H1 (cell line): ENCODE measurements around the gene GRK7. TPM values are rescaled to one million over a fixed set of nuclear protein-coding genes. Genes with fewer than 3 reads are reported as not detected.

Experiments used
- CTCF ChIA-PET: fragments of 300-600 bp; sonication (Branson Sonifier 250); formaldehyde crosslinking; loops from one replicate; lab custom pipeline; 2021; ENCODE audit not compliant: partially characterized antibody; lab: Charles Lee
- POLR2A ChIA-PET: fragments of 300-600 bp; sonication (Branson Sonifier 250); formaldehyde crosslinking; loops from one replicate; lab custom pipeline; 2021; ENCODE audit warnings: inconsistent platforms; ENCODE audit not compliant: partially characterized antibody; lab: Charles Lee
- DNase-seq, 2 experiments: peaks; one replicate each; pipeline versions ENCODE4 v3.0.0 to v3.0.0-alpha.2; 2010 to 2022; ENCODE audit warnings: low spot score in 2 of 2, low read depth in 1 of 2, mixed read lengths in 1 of 2
- FAIRE-seq: peaks from 2 replicates; lab custom pipeline; 2011; peaks lifted over from hg19 to GRCh38; lab: Jason Lieb, UNC
- H2AFZ ChIP-seq: 2 replicates; pipeline ENCODE4 v1.8.1; 2012; ENCODE audit warnings: low read length, inconsistent platforms
- H2AK5ac ChIP-seq: 2 replicates; pipeline ENCODE4 v1.6.1; 2013; ENCODE audit warnings: low read depth, low read length
- H2BK120ac ChIP-seq: replicated peaks from 2 replicates; pipeline ENCODE3; 2013; ENCODE audit warnings: low read depth, low read length, inconsistent platforms
- H2BK12ac ChIP-seq: 2 replicates; pipeline ENCODE4 v1.6.1; 2013; ENCODE audit warnings: low read depth, low read length
- H2BK15ac ChIP-seq: 2 replicates; pipeline ENCODE4 v1.6.1; 2013; ENCODE audit warnings: low read length
- H2BK20ac ChIP-seq: 2 replicates; pipeline ENCODE4 v1.6.1; 2013; ENCODE audit warnings: low read length
- H2BK5ac ChIP-seq: 2 replicates; pipeline ENCODE4 v1.6.1; 2013; ENCODE audit warnings: low read depth, low read length
- H3K14ac ChIP-seq: 2 replicates; pipeline ENCODE4 v1.6.1; 2013; ENCODE audit warnings: inconsistent platforms; ENCODE audit not compliant: insufficient read length
- H3K18ac ChIP-seq: 2 replicates; pipeline ENCODE4 v1.6.1; 2013; ENCODE audit warnings: low read length; ENCODE audit errors: extremely low read depth
- H3K23ac ChIP-seq: 2 replicates; pipeline ENCODE4 v1.6.1; 2013; ENCODE audit warnings: inconsistent platforms; ENCODE audit not compliant: insufficient read length
- H3K23me2 ChIP-seq: 2 replicates; pipeline ENCODE4 v1.6.1; 2013; ENCODE audit warnings: low read depth, low read length
- H3K27ac ChIP-seq: 2 replicates; pipeline ENCODE4 v1.6.1; 2011; ENCODE audit warnings: low read depth, low read length, inconsistent platforms
- H3K27me3 ChIP-seq, 4 experiments: replicated peaks in 1 of 4; 1 replicate in 1 of 4; 2 replicates in 3 of 4; pipeline versions ENCODE4 v1.6.1 to v1.8.1; 2011 to 2013; ENCODE audit warnings: low read length in 3 of 4, mild to moderate bottlenecking in 3 of 4, inconsistent platforms in 2 of 4, mixed read lengths in 2 of 4, moderate library complexity in 1 of 4; ENCODE audit not compliant: control insufficient read depth in 3 of 4, insufficient read depth in 3 of 4; ENCODE audit errors: extremely low read depth in 1 of 4
- H3K36me3 ChIP-seq, 4 experiments: 2 replicates each; pipeline versions ENCODE4 v1.6.1 to v1.8.1; 2011 to 2013; ENCODE audit warnings: mild to moderate bottlenecking in 4 of 4, low read length in 3 of 4, moderate library complexity in 2 of 4, control low read depth in 1 of 4, inconsistent platforms in 1 of 4; ENCODE audit not compliant: insufficient read depth in 4 of 4, control insufficient read depth in 2 of 4
- H3K4ac ChIP-seq: replicated peaks from 2 replicates; pipeline ENCODE3; 2013; ENCODE audit warnings: low read length, low read depth, mixed read lengths, inconsistent platforms; ENCODE audit not compliant: insufficient read length
- H3K4me1 ChIP-seq, 4 experiments: replicated peaks in 1 of 4; 1 replicate in 1 of 4; 2 replicates in 3 of 4; pipeline versions ENCODE4 v1.6.1 to v1.8.1; 2011 to 2013; ENCODE audit warnings: low read length in 3 of 4, inconsistent platforms in 2 of 4, mixed read lengths in 1 of 4; ENCODE audit not compliant: insufficient read depth in 4 of 4, control insufficient read depth in 3 of 4
- H3K4me2 ChIP-seq, 2 experiments: 2 replicates each; pipeline versions ENCODE4 v1.6.1 to v1.8.1; 2011 to 2013; ENCODE audit warnings: low read depth in 2 of 2, low read length in 2 of 2, control low read depth in 1 of 2, inconsistent platforms in 1 of 2, mild to moderate bottlenecking in 1 of 2; ENCODE audit not compliant: insufficient read depth in 1 of 2
- H3K4me3 ChIP-seq, 4 experiments: fragments of 200-600, 300-600 bp in 1 of 4; sonication (generic), shearing (Covaris generic), sonication (Bioruptor Twin) in 1 of 4; 2 replicates each; pipeline versions ENCODE4 v1.5.1 to v1.8.1; 2011 to 2016; ENCODE audit warnings: low read length in 4 of 4, low read depth in 3 of 4, control low read depth in 2 of 4, inconsistent platforms in 2 of 4, mild to moderate bottlenecking in 2 of 4, mixed read lengths in 1 of 4, moderate library complexity in 1 of 4; ENCODE audit not compliant: insufficient read depth in 2 of 4; ENCODE audit errors: extremely low read depth in 1 of 4
- H3K56ac ChIP-seq: replicated peaks from 2 replicates; pipeline ENCODE3; 2013; ENCODE audit warnings: low read depth, mild to moderate bottlenecking, mixed read lengths, low read length, inconsistent platforms; ENCODE audit not compliant: insufficient read length
- H3K79me1 ChIP-seq: 2 replicates; pipeline ENCODE4 v1.6.1; 2013; ENCODE audit warnings: low read depth, low read length, control low read depth
- H3K79me2 ChIP-seq, 2 experiments: 2 replicates each; pipeline versions ENCODE4 v1.6.1 to v1.8.1; 2012 to 2013; ENCODE audit warnings: low read length in 2 of 2, mild to moderate bottlenecking in 2 of 2, inconsistent platforms in 1 of 2; ENCODE audit not compliant: insufficient read depth in 2 of 2, control insufficient read depth in 1 of 2
- H3K9ac ChIP-seq, 4 experiments: replicated peaks in 1 of 4; 1 replicate in 1 of 4; 2 replicates in 3 of 4; pipeline versions ENCODE4 v1.6.1 to v1.8.1; 2011 to 2013; ENCODE audit warnings: low read depth in 3 of 4, low read length in 3 of 4, control low read depth in 2 of 4, mild to moderate bottlenecking in 2 of 4, moderate library complexity in 2 of 4, inconsistent platforms in 1 of 4; ENCODE audit errors: extremely low read depth in 1 of 4
- H3K9me3 ChIP-seq, 2 experiments: 2 replicates each; pipeline versions ENCODE4 v1.6.1 to v1.8.1; 2012 to 2013; ENCODE audit warnings: mild to moderate bottlenecking in 2 of 2, moderate library complexity in 2 of 2, control low read depth in 1 of 2, inconsistent platforms in 1 of 2, low read depth in 1 of 2, low read length in 1 of 2, mixed read lengths in 1 of 2; ENCODE audit not compliant: insufficient read depth in 2 of 2
- H4K20me1 ChIP-seq, 2 experiments: replicated peaks in 1 of 2; 2 replicates each; pipeline versions ENCODE3 to v1.8.1; 2011 to 2013; ENCODE audit warnings: inconsistent platforms in 2 of 2, low read length in 2 of 2, mild to moderate bottlenecking in 1 of 2; ENCODE audit not compliant: insufficient read depth in 2 of 2, control insufficient read depth in 1 of 2
- H4K5ac ChIP-seq: 2 replicates; pipeline ENCODE4 v1.6.1; 2013; ENCODE audit warnings: low read length, low read depth, mixed read lengths, inconsistent platforms; ENCODE audit not compliant: insufficient read length
- H4K8ac ChIP-seq: 2 replicates; pipeline ENCODE4 v1.8.0; 2013; ENCODE audit warnings: mild to moderate bottlenecking, moderate library complexity, low read length, inconsistent platforms; ENCODE audit not compliant: insufficient read depth; ENCODE audit errors: extremely low read depth
- H4K91ac ChIP-seq: replicated peaks from 2 replicates; pipeline ENCODE3; 2013; ENCODE audit warnings: low read length, mixed read lengths, inconsistent platforms; ENCODE audit not compliant: insufficient read length
- CBX5 ChIP-seq: fragments of 300-800, 300-1000 bp; sonication (generic); IDR thresholded peaks from 2 replicates; pipeline ENCODE4 v1.7.1; 2016; ENCODE audit warnings: antibody characterized with exemption, low read length, low read depth
- CTBP2 ChIP-seq: IDR thresholded peaks from 2 replicates; pipeline ENCODE4 v1.7.0; 2011; ENCODE audit warnings: borderline replicate concordance, mild to moderate bottlenecking, moderate library complexity, mixed read lengths, low read length; ENCODE audit not compliant: insufficient read depth, insufficient read length
- EGR1 ChIP-seq: IDR thresholded peaks from 2 replicates; pipeline ENCODE4 v1.6.1; 2011; ENCODE audit warnings: low read depth, low read length, borderline replicate concordance
- GTF2F1 ChIP-seq: IDR thresholded peaks from 2 replicates; pipeline ENCODE4 v1.6.1; 2012; ENCODE audit warnings: low read depth, low read length, improper control_type of control experiment, borderline replicate concordance
- JUND ChIP-seq: IDR thresholded peaks from 2 replicates; pipeline ENCODE4 v1.6.1; 2011; ENCODE audit warnings: mild to moderate bottlenecking, improper control_type of control experiment, low read length
- MAX ChIP-seq: IDR thresholded peaks from 2 replicates; pipeline ENCODE4 v1.6.1; 2012; ENCODE audit warnings: inconsistent platforms
- NANOG ChIP-seq: IDR thresholded peaks from 2 replicates; pipeline ENCODE4 v1.6.1; 2011; ENCODE audit warnings: low read length, low read depth, mild to moderate bottlenecking, inconsistent platforms; ENCODE audit not compliant: insufficient read depth, poor library complexity, severe bottlenecking
- RXRA ChIP-seq: IDR thresholded peaks from 2 replicates; pipeline ENCODE4 v1.6.1; 2011; ENCODE audit warnings: low read depth, mild to moderate bottlenecking, low read length, moderate library complexity; ENCODE audit not compliant: insufficient read depth
- SIRT6 ChIP-seq: IDR thresholded peaks from one replicate; pipeline ENCODE4 v1.7.1; 2012; ENCODE audit warnings: low read length, inconsistent platforms
- SP2 ChIP-seq: IDR thresholded peaks from 2 replicates; pipeline ENCODE4 v1.6.1; 2012; ENCODE audit warnings: mild to moderate bottlenecking, low read length, inconsistent platforms
- SP4 ChIP-seq: IDR thresholded peaks from 2 replicates; pipeline ENCODE4 v1.6.1; 2012; ENCODE audit warnings: low read length, inconsistent platforms
- TBP ChIP-seq: IDR thresholded peaks from 2 replicates; pipeline ENCODE4 v1.6.1; 2011; ENCODE audit warnings: low read depth, low read length, improper control_type of control experiment
- WGBS, 2 experiments: shearing (Covaris generic) in 1 of 2; methylation state at CpG; one replicate each; pipeline versions ENCODE4 v1.1.6 to v1.1.7; 2013 to 2015; ENCODE audit warnings: low lambda C conversion rate in 2 of 2, mixed read lengths in 2 of 2, inconsistent platforms in 1 of 2, low coverage in 1 of 2, missing lambda C conversion rate in 1 of 2; ENCODE audit not compliant: insufficient replicate concordance in 2 of 2, insufficient coverage in 1 of 2, insufficient read length in 1 of 2; ENCODE audit errors: extremely low coverage in 1 of 2, missing lambda C conversion rate in 1 of 2; 5-methylcytosine and 5-hydroxymethylcytosine counted together
- polyA plus RNA-seq, 7 experiments: library from polyadenylated mRNA; depleted of rRNA in 3 of 7; stranded (reverse) in 5 of 7; unstranded in 2 of 7; fragments of >200 nt in 5 of 7; fragments of 200-250 nt in 2 of 7; gene quantifications; 1 replicate in 5 of 7; 2 replicates in 1 of 7; 4 replicates in 1 of 7; pipeline versions ENCODE4 v1.2.1 to v1.2.3, GENCODE V29; 2011 to 2013; ENCODE audit warnings: missing spikeins in 2 of 7, mixed read lengths in 2 of 7
- total RNA-seq: library from RNA; stranded (reverse); fragmentation: NEBNext Ultra II Directional; extraction: Animal tissue kit (Norgen Biotek cat#: 25700); gene quantifications from 2 replicates; pipeline ENCODE4 v1.2.1, GENCODE V29; 2021
- TF ChIP-seq, protein P1 (sequence below): IDR thresholded peaks from 2 replicates; pipeline ENCODE4 v1.6.1; 2011; ENCODE audit warnings: low read length, improper control_type of control experiment

Gene GRK7
- total and polyA plus RNA-seq, 2 of the 8 experiments (the other 6 are each of a cell fraction or from before 2014, with no cell fraction given): not detected

GRCh38 chr3:141739731-141740130, 23.5 kb upstream of the GRK7 start:
- Histone ChIP-seq H3K56ac (no peak overlapping the region), H2BK12ac (no peak overlapping the region), H3K4me3 (peak overlapping the region; percentile 79 to 97 (median 92); a peak in 5 of 8 replicates), H3K4ac (no peak overlapping the region), H2AK5ac (no peak overlapping the region), H2AFZ (no peak overlapping the region), H3K4me2 (peak overlapping the region; percentile 74 to 76), H4K20me1 (peaks cover 2 to 6% of the 10 kb centered on the region in 2 experiments), H3K27ac (no peak overlapping the region), H2BK15ac (no peak overlapping the region), H3K9ac (no peak overlapping the region), H2BK120ac (no peak overlapping the region), H3K18ac (no peak overlapping the region), H3K79me1 (no peaks in the 10 kb centered on the region), H3K4me1 (peaks cover 0 to 5% (median 0%) of the 10 kb centered on the region in 4 experiments; a peak in 2 of 7 replicates), H2BK20ac (no peak overlapping the region), H4K91ac (no peak overlapping the region), H4K5ac (no peak overlapping the region), H4K8ac (no peak overlapping the region), H3K9me3 (no peaks in the 10 kb centered on the region), H3K23me2 (peaks cover 2% of the 10 kb centered on the region; the same call in 1 of the 2 replicates), H2BK5ac (no peak overlapping the region), H3K36me3 (peaks cover 0 to 19% (median 7%) of the 10 kb centered on the region in 4 experiments; a peak in 7 of 8 replicates), H3K23ac (no peak overlapping the region), H3K14ac (no peak overlapping the region), H3K79me2 (peaks cover 3 to 55% of the 10 kb centered on the region in 2 experiments), H3K27me3 (peaks cover 0 to 2% (median 0%) of the 10 kb centered on the region in 4 experiments; a peak in 1 of 7 replicates)
- DNase-seq (no peak), FAIRE-seq (no peak)
- 85% methylated on average over 2 of the region's 2 CpGs; no CpG with 5 or more reads in 1 of the 2 experiments for WGBS, 2 experiments
- POLR2A ChIA-PET: interaction anchor here (0.7 to 2.1 kb wide), 2 partner anchors 110 to 137 kb away, joined by 3 to 4 read pairs; no protein-coding TSS in a partner anchor
- CTCF ChIA-PET: interaction anchor here (0.6 to 2.6 kb wide), 9 partner anchors 11 to 173 kb away, joined by 3 to 13 read pairs (median 4); no protein-coding TSS in a partner anchor
- TF ChIP-seq NANOG (no peak), CBX5 (no peak), TBP (no peak), RXRA (no peak), SP2 (no peak), JUND (no peak), CTBP2 (no peak), SP4 (no peak), GTF2F1 (no peak), EGR1 (no peak), SIRT6 (no peak), MAX (no peak)
- TF ChIP-seq, protein P1, sequence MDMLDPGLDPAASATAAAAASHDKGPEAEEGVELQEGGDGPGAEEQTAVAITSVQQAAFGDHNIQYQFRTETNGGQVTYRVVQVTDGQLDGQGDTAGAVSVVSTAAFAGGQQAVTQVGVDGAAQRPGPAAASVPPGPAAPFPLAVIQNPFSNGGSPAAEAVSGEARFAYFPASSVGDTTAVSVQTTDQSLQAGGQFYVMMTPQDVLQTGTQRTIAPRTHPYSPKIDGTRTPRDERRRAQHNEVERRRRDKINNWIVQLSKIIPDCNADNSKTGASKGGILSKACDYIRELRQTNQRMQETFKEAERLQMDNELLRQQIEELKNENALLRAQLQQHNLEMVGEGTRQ: no peak
